GM18867 (cell line): ENCODE results near the gene HLA-B.

Source experiments
- ATAC-seq: cut with Tn5 transposase; IDR thresholded peaks from one replicate; pipeline ENCODE4 v1.9.1; 2021; ENCODE audit warnings: mild to moderate bottlenecking, moderate library complexity; ENCODE audit not compliant: unreplicated experiment

Gene HLA-B

DNA sequence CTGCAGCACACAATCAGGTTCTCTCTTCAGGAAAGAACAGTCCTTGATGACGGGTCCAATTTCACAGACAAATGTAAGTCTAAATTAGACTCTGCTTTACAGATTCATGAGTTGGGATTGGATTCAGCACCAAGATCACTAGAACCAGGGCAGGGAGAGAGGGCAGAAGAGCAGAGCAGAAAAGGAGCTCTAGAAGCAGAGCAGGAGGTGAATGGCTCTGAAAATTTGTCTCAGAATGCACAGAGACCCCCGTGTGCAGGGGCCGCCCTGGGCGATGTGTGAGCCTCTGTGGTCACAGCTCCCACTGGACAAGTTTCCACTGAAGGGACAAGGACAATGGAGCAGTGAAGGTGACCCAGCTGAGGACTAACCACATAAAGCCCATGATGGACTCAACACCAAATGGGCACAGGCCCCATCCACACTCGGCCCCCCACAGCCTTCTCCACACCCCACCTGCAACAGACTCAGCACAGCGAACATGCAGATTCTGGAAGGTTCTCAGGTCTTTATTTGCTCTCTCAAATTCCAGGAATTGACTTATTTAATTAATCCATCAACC, 3.5 kb downstream of the HLA-B start:
- ATAC-seq = no peak

DNA sequence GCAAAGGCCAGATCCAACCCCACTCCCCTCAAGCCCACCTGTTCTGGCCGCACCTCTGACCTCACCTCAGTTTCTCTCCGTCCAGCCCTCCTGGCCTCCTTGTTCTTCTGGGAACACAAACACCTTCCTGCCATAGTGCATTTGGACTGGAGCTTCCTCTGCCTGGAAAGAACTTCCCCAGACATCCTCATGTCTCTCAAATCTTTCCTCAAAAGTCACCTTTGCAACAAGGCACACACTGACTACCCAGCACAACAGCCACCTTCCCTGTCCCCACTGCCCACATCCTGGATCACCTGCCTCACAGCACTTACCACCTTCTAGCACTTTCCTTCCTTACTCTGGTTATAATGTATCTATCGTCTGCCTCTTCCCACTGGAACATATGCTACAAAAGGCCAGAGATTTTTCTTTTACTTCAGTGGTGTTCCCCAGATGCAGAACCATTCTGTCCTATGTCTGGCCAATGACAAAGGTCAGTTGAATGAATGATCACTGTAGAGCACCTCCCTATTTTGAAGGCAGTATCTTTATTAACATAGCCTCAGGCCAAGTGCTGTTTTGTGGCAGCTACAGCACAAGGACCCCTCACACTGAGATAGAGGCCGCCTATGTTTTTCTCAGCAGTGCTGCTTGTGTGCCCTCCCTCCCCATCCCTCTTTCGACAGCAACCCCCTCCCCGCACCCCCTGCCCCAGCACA, 4.1 kb downstream of the HLA-B start:
- ATAC-seq = no peak

DNA sequence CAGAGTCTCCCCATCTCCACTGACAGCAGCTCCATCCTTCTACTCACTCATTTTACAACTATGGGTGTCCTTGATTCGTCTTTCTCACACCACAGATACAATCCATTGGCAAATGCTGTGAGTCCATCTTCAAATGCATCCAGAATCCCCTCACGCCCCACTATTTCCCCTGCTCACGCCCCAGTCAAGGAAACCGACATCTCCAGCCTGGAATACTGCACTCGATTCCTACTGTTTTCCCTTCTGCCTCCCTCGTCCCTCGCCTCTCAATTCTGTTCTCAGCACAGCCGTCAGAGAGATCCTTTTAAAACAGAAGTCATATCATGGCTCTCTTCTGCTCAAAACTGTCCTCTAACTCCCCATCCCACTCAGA, 4.7 kb downstream of the HLA-B start:
- ATAC-seq = no peak

DNA sequence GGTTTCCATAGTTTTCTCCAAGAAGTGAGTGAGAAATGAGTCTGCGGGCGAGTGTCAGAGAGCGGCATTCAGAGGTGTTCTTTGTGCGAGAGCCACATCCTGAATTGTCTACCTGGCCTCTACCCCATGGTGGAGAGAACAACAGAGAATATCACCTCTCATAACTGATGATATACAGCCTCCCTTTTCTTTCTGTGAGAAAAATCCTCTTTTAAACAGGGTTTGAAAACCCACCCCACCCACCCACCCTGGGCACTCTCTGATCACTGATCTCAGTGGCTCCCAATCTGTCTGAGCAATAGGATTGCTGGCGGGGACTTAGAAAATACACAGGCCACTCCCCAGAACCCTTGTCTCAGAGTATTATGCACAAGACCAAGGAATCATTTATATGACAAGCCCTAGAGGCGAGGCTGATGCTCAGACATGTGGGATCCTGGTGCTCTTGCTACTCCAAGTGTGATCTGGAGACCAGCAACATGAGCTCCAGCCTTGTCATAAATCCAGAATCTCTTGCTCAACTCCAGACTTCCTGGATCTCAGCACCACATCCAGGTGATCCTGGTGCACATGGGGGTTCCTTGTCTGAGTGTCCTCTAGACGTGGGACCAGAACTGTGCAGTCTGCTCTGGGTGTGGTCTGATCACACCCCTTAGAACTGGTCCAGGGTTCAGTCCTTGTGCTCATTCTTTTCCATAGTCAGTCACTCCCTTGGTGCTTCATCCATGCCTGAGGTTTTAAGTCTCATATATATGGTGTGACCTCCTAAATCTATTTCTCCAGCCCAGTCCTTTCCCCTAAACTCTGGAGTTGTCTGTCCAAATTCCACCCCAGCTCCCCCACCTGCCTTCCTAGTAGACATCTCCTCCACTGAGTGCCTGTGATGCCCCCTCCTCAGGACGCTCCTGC, 5.3 kb downstream of the HLA-B start:
- ATAC-seq = no peak

DNA sequence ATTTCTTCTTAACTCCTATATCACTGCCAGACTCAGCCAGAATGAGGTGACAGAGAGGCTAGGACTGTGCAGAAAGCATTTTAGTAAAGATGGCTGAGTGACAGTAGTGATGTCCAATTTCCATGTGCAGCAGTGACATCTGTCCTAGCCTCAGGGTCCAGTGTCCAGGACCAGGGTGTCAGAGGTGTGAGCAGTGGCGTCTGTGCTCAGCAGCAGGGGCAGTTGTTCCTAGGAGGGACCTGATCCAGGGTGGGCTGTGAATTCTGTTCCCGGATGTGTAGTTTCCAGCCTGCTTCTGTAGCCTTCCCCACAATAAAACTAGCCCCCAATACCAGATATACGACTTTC, 6.0 kb downstream of the HLA-B start:
- ATAC-seq = no peak

DNA sequence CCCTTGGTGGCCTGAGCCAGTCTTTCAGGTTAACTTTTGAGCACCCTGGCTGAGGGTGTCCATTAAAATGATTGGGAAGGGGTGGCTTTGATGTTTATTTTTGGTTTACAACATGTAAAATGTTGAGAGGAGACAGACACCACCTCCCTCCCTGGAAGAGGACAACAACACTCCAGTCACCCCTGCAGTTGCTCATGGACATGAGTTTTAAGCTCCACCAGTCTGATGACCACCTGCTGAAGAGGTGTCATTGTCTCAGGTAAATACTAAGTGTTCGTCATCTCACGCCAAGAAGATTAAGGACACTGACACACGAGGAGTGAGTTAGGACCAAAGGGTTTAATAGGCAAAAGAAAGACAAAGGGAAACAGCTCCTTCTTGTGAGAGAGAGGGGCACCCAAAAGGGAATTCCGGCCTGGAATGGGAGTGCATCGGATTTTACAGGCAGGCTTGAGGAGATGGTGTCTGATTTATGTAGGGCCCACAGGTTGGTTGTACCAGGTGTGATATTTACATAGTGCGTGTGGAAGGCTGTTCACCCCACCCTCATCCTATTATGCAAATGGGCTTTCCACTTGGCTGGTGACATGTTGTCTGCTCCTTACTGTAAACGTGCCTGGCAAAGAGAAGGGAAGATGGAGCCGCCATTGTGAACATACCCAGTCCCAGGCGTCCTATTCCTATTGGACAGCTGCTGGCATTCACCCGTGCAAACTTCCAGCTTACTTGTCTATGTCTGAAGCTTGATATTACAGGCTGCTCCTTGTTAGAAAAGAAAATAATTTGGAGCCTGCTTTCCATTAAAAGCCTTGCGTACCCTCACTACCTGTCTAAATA, 6.6 kb downstream of the HLA-B start:
- ATAC-seq = no peak

DNA sequence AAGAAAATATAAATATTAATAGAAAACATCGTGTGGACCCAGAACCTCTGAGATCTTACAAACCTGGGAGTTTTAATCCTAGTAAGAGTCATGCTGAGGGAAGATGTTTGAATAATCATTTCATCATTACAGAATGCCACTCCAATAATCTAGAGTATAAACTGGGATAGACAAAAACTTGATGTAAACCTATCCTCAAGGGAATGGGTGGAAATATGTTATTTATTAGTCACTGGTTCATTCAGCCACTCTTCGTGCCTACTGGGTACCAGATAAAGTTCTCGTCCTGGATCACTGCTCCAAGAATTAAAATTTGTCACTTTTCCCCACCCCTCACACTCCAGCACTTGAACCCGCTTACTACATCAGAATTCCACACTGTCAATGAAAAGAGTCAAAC, 7.7 kb downstream of the HLA-B start:
- ATAC-seq = no peak

DNA sequence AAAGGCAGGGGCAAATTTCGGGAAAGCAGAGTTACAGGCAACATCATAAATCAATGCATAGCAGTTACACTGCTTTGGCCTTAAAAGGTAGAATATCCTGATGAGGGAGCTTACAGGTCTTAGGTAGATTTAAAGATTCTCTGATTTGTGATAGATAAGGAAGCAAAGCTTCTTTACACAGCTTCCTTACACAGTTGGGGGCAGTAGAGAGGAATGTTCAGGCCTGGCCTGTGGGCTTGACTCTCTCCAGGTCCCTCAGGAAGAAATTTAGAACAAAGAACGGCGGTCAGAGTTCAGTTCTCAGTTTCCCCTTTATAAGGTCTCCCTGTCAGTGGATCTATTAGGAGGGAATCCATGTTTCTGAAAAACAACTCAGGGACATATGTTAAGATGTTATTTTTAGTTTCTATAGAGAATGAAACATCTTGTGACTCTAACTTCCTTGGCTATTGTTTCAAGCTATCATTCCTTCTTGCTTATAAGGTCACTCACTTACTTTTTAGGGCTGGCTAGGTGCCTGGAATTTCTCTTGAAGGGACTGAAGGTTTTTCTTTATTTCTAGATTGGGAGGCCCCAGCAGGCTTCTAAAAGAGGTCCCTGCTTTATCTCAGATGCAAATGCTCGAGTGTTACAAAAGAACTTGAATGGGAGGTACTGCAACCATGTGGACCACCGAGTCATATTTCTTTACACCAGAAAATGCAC, 11.8 kb downstream of the HLA-B start:
- no peak for ATAC-seq

DNA sequence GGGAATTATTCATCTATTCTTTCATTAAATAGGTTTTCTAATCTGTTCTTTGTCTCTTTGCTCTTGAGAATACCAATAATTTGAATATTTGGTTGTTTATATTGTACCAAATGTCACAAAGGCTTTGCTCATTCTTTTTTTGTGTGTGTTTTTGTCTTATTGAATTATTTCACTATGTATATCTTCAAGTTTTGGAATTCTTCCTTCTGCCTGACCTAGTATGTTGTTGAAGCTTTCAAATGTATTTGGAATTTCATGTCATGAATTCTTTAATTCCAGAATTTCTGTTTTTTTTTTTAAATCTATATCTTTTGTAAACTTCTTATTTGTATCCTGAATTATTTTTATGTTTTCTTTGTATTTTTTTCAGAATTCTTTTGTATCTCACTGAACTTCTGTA, 16.8 kb downstream of the HLA-B start:
- no peak for ATAC-seq

DNA sequence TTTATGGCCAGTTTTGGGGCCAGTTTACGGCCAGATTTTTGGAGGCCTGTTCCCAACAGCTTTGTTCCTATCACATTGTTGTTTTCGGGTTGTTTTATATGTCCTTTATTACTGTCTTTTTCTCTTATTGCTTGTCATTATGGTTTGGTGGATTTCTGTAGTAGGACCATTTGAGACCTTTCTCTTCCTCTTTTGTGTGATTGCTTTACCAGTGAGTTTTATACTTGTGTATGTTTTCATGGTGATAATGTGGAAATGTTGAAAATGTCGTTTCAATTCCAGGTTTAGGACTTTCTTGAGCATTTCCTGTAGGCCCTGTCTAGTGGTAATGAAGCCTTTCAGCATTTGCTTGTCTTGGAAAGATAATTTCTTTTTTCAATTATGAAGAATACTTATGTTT, 17.8 kb downstream of the HLA-B start:
- ATAC-seq = no peak

DNA sequence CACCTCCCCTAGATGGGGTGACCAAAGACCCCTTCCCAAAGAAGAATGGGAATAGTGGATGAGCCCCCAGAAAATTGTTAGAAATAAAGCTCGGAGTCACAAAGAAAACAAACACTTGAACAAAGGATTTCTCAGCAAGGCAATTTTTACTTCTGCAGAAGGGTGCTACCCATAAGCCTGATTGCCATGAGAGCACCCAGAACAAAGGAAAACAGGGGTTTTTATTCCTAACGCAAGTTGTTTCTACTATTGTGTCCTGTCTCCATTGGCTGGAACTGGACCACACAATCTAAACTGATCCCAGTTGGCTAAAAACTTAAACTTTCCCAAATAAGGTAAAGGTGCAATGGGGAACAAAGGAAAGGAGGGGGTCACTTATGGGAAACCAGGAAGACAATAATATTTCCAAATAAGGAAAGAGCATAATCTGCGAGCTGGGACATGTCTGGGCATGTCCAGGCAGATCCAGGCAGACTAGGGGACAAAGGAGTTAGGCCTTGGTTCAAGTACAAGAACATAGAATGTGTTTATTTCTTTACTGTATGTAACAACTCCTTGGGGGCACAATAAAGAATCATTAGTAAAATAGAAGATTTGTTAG, 20.0 kb downstream of the HLA-B start:
- ATAC-seq = no peak

DNA sequence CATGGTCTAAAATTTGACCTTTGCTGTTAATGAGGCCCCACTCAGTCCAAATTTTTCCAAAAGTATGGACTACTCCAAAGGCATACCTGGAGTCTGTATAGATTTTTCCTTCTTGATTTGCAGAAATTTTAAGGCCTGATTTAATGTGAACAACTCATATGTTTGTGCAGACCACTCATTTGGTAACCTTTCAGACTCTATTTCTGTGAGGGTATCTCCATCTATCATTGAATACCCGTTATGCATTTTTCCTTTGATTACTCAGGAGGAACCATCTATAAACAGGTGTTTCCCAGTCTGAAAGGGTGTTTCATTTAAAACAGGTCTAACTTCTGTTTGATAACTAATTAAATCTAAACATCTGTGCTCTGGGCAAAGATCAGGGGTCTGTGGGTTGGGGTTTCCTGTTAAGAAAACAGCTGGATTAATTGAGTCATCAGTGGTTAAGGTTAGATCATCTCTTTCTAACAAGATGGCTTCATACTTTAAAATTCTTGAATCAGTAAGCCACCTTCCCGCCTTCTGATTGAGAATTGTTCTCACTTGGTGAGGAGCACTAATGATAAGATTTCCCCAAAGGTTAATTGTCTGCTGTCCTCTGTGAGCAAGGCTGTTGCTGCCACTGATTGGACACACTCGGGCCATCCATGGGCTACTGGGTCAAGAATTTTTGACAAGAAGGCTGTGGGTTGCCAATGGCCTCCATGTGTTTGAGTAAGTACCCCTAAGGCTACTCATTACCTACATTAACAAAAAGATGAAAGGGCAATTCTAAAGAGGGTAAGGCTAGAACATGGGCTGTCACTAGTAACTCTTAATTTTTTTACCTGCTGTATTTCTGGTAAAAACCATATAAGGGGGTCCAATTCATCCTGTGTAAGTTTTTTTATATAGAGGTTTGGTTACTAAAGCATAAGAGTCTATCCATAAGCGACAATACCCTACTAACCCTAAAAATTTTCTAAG, 24.1 kb downstream of the HLA-B start:
- no peak for ATAC-seq

DNA sequence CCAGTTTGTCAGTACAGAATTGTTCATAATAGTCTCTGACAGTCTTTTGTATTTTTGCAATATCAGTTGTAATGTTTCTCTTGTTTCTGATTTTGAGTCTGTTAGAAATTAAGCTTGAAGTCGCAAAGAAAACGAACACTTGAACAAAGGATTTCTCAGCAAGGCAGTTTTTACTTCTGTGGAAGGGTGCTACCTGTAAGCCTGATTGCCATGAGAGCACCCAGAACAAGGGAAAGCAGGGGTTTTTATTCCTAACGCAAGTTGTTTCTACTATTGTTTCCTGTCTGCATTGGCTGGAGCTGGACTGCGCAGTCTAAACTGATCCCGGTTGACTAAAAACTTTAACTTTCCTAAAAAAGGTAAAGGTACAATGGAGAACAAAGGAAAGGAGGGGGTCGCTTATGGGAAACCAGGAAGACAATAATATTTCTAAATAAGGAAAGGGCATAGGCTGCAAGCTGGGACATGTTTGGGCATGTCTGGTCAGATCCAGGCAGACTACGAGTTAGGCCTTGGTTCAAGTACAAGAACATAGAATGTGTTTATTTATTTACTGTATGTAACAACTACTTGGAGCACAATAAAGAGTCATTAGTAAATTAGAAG, 28.5 kb downstream of the HLA-B start:
- no peak for ATAC-seq

DNA sequence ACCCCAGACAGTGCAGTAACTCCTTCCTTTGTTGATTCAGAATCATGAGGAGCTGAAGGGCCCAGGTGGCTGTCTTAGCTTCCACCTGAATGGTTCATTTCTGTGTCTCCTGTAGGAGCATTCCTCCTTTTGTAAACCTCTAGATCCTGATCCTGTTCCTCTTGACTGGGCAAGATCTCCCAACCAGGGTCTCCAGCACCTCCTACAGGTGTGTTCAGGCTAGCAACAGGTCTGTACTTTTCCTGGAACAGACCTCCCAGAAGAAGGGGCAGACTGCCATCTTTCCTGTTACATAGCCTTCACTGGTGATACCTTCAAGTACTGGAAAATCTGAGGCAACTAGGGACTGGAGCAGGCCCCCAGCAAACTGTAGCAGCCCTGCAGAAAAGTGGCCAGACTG, 35.2 kb downstream of the HLA-B start:
- ATAC-seq = no peak

DNA sequence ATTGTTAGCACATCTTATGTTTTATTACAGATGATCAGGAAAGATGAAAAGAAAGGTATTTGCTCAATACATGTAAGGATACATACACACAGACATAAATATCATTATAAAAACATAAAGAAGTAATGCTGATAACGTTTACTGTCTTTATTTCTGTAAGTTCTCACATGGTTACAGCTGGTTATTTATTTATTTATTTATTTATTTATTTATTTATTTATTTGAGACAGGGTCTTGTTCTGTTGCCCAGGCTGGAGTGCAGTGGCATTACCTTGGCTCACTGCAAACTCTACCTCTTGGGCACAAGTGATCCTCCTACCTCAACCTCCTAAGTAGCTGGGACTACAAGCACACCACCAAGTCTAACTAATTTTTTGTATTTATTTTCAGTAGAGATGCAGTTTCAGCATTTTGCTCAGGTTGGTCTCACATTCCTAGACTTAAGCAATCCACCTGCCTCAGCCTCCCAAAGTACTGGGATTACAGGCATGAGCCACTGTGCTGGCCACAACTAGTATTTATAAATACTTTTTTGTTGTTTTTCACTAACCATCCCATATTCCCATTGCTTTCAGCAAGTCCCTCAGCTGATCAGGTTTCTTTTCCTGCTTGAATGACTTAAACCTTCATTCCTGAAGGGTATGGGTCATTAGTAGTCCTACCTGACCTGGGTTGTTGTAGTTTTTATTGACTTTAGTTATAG, 35.8 kb downstream of the HLA-B start:
- no peak for ATAC-seq

DNA sequence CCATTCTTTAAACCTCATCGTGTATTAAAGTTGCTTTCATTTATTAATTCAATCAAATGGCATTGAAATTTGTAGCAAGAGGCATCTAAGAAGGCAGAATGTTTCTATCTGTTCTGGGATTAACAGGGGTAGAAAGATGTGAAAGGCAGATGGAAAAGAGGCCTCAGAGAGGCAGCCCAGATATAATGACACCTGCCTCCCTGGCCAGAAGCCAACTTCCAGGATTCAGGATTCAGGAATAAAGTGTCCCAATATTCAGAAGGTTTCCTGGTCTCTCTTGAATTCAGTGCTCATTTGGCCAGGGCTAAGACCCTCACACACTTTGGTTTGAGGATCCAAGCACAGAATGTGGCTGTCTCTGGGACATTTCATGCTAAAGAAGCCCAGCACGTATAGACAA, 39.9 kb downstream of the HLA-B start:
- ATAC-seq = no peak

DNA sequence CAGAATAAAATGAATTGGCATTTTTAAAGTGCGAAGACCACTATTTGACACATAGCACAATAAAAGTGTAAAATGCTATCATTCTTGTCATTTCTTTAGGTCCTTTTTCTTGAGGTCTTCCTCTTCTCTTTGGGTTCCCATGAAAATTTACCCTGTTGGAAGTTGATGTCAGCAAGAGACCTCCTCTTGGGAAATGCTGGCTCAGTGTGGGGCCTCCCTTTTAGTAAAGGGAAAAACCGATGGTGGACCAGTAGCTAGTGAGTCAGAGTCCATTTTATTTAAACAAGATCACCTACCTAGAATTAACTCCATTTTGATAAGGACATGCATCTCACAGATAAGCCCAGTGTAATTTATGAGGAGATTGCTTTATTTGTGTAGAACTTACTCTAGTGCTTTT, 47.3 kb downstream of the HLA-B start:
- no peak for ATAC-seq

DNA sequence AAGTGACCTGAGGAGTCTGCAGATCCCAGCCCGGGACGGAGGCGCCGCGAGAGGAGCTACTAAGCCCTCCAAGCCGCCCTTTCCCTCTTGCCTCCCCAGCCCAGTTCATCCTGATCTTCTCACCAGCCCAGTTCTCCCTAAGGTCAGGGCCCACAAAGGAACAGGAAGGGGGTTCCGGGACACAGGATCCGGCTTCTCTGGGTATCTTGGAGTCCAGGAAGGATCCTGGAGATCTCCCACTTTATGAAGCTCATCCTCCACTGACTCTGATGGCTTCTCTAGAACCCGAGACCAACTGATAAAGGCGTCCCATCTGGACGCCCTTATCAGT, 48.2 kb downstream of the HLA-B start:
- no peak for ATAC-seq
